OCI-LY3 (cell line): ENCODE data around the gene TBK1.

Experiments
- CTCF ChIP-seq: fragments of 200-600, 300-600 bp; sonication (generic); IDR thresholded peaks from 2 replicates; pipeline ENCODE4 v1.5.1; 2014; ENCODE audit warnings: antibody characterized with exemption, low read length, low read depth
- EZH2phosphoT487 ChIP-seq: fragments of 200-600 bp; shearing (Covaris generic); IDR thresholded peaks from 2 replicates; pipeline ENCODE4 v1.6.1; 2018; ENCODE audit warnings: antibody characterized with exemption, mixed run types, low read depth

- TF ChIP-seq CTCF (no peak), EZH2phosphoT487 (no peak)
These were observed 40.5 kb upstream of the TBK1 start for GRCh38 chr12:64411427-64411826.
